NCI-H146 treated with DMSO at 0.1 percent for 48 hours (cell line): ENCODE results near the gene RNFT2.

Experiments
- DNase-seq: peaks from one replicate; lab custom pipeline; 2025; ENCODE audit not compliant: unreplicated experiment; lab: John Stamatoyannopoulos, UW

RNFT2 gene

DNA sequence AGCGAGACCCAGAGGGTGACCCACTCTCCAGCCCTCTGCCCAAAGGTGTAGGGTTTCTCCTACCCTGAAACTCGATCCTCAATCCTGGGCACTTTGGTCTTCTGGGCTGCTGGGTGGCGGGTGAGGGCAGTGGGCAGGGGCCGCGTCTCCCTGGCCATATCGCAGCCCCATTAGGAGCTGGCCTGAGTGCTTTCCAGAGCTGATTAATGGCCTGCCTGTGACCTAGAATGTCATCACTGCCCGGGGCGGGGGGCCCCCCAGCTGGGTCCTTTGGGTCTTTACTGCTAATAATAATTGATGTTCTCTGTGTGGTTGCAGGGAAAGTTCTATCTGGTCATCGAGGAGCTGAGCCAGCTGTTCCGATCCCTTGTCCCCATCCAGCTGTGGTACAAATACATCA, 95.4 kb downstream of the RNFT2 start:
- no peak for DNase-seq

- DNase-seq = no peak
Observed at GRCh38 chr12:116835484-116835883, 97.4 kb downstream of the RNFT2 start.

DNA sequence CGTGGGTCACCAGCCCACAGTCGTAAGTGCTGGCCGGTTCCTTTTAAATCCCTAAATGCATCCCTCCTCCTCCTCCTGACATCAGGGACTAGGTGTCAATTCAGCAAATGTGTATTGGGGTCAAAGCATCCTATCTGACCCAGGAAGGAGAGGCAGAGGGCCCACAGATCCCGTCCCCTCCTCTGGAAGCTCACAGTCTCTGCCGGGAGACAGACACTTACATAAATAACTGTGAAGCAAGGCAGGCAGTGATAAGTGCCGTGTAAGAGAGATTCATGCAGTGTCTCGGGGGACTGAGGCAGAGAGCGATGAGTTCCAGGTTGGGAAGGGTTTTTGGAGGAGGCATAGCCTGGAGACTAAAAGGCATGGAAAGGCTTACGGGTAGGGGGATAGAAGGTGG, 99.0 kb downstream of the RNFT2 start:
- DNase-seq = no peak

DNA sequence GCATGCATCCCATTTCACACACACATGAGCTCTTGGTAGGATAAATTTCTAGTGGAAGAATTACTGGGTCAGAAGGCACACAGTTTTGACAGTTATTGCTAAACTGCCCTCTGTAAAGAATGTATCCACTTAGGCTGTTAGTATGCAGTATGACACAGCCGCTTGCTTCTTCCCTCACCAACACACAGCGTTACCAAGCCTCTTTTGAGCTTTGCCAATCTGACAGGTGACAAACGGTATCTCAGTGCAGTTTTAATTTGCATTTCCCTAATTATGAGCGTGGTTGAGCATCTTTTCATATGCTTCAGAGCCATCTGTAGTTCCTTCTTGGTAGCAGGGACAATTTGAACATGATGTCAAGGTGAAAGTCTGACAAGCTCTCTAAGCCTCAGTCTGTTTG, 100.2 kb downstream of the RNFT2 start:
- DNase-seq = no peak

DNA sequence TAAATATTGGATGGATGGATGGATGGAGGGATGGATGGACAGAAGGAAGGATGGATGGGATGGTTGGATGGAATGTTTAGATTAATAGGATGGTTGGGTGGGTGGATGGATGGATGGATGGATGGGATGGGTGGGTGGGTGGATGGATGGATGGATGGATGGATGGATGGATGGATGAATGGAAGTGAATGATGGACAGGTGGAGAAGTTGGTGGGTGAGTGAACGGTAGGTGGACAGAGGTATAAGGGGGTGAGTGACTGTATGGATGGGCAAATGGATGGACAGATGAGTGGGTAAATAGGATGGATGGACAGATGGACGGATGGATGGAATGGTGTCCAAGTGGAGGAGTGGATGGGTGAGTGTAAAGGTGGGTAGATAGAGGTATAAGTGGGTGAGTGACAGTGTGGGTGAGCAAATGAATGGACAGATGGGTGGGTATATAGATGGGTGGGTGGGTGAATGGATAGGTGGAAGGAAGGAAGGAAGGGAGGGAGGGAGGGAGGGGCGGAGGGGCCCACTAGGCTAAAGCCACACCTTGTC, 101.2 kb downstream of the RNFT2 start:
- DNase-seq = no peak

DNA sequence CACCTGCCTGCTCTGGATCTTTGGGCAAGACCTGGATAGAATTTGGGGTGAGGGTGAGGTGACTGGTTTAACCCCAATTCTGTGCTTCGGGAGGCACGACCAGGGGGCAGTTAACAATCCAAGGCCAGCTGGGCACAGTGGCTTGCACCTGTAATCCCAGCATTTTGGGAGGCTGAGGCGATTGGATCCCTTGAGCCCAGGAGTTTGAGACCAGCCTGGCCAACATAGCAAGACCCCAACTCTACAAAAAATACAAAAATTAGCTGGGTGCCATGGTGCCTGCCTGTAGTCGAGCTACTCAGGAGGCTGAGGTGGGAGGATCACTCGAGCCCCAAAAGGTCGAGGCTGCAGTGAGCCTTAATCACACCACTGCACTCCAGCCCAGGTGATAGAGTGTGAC, 105.0 kb downstream of the RNFT2 start:
- no peak for DNase-seq

- no peak for DNase-seq
Observed at GRCh38 chr12:116849216-116849615, 111.1 kb downstream of the RNFT2 start.

DNA sequence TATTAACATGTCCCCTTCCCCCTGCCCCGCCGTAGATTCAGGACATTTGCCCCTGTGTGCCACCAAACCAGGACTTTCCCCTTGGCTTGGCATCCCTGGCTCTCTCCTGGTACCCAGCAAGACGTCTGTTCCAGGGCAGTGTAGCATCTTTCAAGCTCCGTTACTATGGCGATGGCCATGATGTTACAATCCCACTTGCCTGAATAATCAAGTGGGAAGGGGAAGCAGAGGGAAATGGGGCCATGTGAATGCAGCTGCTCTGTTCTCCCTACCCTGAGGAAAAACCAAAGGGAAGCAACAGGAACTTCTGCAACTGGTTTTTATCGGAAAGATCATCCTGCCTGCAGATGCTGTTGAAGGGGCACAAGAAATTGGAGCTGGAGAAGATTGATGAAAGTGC, 114.2 kb downstream of the RNFT2 start:
- no peak for DNase-seq

DNA sequence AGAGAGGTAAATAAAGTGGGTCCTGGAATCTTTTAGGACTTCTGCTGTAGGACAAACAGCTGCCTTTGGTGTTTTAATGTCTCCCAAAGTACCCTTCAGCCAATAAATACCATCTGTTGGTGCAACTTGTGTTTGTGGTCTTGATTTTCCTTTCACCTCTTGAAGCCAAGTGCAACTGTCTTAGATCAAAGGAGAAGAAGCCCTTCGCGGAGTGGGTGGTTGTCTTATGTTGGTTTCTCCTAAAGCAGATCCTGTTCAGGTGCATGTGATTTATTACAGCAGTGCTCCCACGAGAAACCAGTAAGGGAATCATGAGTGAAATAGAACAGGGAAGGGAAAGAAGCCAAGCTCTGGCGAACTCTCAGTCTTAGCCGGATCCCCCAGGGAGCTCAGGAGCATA, 115.4 kb downstream of the RNFT2 start:
- DNase-seq = no peak

DNA sequence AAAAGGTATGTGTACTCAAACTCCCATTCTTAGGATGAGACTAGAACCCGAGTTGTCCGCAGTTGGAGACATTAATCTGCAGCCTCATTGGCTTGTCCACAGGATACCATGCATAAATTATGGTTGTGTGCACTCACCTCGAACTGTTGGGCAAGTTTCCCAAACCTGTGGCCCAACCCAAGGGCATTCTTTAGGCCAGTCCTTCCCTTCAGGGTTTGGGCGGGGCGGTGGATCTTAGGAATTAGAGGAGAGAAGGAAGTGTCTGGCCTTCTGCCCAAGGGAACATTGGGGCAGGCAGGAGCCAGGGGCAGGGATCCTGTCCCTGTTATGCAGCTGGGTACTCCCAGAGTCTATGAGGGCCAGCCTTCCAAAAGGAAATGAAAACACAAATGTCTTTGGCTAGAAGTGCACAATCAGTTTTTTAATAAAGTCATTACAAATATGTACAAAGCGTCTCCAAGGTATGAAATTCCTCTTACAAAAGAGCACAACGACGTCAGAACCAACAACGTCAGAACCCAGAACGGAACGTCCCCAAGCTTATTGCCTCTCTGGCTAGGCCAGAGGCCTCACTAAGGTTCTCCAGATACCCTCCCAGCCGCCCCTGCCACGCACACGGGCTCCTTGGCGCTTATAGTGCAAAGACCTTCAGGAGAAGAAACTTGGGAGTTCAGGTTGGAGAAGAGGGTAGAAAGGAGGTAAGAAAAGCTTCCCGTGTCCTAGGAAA, 117.8 kb downstream of the RNFT2 start:
- DNase-seq = no peak

DNA sequence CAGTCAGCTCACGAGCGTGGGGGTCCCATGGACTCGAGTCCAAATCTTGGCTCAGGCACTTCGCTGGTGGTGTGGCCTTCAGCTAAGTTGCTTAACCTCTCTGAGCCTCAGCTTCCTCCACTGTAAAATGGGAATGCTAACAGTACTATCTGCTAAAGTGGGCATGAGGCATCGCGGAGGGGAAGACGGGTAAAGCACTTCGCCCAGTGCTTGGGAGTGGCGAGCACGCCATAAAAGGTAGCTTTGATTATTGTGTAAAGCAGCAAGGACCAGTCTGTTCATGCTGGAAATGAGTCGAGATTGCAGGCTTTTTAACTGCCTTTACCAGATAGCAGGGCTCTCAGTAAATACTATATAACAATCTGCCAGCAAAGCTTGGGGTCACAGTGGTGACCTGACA, 118.6 kb downstream of the RNFT2 start:
- DNase-seq = no peak

DNA sequence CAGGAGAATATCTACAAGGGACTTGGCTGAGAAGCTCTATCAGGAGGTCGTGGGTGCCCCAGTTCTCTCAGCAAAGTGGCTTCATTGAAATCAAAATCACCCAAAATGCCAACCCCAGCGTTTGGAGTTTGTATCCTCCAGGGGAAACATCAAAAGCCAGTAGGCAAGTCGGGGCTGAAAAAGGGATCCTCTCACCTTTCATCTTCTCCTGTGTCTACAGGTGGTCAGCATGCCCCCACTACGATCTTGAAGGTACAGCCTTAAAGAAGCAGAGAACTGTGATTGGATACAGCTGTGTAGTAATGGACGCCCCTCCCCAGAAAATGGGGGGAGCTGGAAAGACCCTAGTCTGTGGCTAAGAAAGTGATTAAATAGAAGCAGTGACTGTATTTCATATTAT, 121.0 kb downstream of the RNFT2 start:
- DNase-seq = no peak

DNA sequence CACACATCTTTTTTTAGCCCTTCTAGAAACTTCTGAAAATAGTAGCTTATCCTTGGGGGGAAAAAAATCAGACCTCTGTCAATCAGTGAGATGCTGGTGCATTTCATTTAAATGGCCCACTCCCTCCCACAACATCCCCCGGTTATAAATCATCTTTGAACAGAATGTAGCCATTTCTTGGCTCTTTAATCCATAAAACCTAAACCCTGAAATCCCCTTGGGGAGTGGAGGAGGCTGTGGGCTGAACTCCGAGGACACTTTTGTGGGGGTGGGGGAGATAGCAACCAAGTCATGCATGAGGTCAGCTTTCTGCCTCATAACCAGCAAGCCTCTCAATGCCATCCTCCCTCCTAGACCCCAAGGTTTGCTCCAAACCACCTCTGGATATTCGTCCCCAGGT, 122.1 kb downstream of the RNFT2 start:
- no peak for DNase-seq

DNA sequence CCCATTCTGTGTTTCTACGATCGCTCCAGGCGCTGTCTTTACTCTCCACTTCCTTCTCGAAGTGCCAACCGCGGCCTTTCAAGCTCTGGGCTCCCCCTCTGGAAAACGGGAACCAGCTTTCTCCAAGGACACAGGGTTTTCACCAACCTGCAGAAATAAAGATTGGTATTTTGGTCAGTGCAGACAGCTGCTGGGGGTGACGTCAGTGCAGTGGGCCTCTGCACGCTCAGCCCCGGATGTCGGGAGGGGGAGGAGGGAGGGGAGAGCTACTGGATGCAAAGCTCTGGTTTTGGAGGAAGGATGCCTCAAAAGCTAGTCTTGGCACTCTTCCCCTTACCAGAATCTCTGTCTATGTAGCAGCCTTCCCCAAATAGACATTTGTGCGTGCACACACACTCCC, 123.2 kb downstream of the RNFT2 start:
- DNase-seq = no peak

DNA sequence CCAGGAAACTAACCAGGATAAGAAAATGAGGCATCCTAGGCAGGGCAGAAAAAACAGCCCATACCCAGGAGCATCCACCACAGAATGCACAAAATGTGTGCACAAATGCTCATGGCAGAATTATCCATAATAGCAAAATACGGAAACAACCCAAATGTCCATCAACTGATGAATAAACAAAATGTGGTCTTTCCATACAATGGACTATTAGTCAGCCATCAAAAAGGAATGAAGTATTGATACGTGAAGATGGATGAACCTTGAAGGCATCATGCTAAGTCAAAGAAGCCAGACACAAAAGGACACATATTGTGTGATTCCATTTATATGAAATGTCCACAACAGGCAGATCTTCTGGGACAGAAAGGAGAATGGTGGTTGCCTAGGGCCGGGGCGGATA, 124.1 kb downstream of the RNFT2 start:
- no peak for DNase-seq

DNA sequence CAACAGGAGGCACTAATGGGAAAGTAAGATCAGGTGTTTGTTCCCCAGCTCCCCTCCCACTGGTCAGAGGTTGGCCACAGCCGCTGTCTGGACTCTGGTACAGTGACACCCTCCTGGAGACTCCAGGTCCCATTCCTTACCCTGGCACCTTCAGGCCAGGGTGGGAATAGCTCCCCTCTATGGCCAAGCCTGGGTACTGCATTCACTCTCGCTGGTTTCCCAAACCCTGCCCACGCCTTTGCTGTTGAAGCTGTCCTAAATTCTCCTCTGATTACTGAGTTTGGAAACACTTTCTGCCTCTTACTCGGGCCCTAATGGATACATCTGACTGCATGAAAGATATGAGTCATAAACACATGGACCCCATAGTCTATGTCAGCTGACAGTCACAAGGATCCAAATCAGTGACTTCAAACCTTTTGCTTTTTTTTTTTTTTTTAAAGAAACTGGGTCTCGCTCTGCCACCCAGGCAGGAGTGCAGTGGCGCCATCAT, 125.2 kb downstream of the RNFT2 start:
- DNase-seq = no peak

DNA sequence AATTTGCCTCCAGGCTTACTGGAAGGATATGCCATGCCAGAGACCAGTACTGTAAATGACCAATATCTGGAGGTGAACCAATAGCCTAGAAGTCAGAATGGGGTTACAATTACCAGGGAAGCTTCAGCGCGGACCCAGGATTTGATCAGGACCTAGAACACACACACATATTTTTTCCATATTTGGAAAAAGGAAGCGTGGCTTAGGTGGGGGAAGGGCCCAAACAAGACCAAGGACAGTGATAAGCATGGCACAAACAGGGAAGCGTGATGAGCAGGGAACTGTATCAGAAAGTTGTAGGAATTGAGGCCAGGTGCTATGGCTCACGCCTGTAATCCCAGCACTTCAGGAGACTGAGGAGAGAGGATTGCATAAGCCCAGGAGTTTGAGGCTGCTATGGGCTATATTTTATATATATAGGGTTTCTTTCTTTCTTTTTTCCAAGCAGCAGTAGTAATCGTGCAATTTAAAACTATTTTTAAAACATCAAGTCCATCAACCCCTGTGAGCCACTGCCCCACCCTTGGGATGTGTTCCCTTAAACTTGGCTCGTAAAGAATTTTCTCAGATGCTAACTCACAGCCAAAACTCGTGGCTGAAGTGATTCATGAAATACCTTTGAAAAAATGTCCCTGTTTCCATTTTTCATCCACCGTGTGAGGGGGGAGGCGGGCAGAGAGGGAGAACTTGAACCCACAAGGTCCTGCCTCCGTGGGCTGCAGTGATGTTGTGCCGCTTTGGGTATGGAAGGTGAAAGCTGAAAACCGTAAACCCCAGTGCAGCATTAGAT, 126.5 kb downstream of the RNFT2 start:
- DNase-seq = no peak

- no peak for DNase-seq
Observed at GRCh38 chr12:116867523-116867922, 129.4 kb downstream of the RNFT2 start.

GRCh38 chr12:116870306-116870705, 132.2 kb downstream of the RNFT2 start:
- no peak for DNase-seq

DNA sequence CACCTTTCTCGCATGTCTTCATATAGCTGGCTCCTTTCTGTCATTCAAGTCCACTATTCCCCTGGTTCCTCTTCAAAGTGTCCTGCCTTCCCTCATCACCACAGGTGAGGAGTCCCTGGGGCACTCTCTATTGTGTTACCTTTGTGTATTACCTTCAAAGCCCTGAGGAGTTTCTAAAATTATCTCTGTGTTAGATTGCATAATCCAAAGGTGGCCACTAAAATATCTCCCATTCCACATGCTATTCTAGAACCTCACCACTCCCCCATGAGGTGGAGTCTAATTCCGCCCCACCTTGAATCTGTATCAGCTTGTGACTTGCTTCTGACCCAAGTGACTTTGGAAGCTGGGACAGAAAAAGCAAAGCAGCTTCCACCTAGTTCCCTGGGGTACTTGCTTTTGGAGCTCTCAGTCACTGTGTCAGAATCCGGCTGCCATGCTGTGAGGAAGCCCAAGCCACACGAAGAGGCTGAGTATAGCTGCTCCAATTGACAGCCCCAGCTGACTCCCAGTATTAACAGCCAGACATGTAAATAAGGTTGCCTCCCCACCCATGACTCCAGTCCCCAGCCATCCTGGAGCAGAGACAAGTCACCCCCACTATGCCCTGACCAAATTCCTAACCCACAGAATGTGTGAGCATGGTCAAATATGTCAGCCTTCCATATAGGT, 136.3 kb downstream of the RNFT2 start:
- no peak for DNase-seq

GRCh38 chr12:116876151-116876869, 138.2 kb downstream of the RNFT2 start:
- DNase-seq = no peak
